Neutrophil (primary cell): ENCODE results near the gene CFAP161.

Experiments used
- H3K27ac ChIP-seq: fragments of 200-600 bp; sonication (generic); 2 replicates; pipeline ENCODE4 v1.5.1; 2016; ENCODE audit warnings: mild to moderate bottlenecking, moderate library complexity
- H3K27me3 ChIP-seq: fragments of 200-600 bp; sonication (generic); 2 replicates; pipeline ENCODE4 v1.6.0; 2016; ENCODE audit warnings: mild to moderate bottlenecking
- H3K36me3 ChIP-seq: fragments of 200-600 bp; sonication (generic); 2 replicates; pipeline ENCODE4 v1.5.1; 2017
- H3K4me1 ChIP-seq, 2 experiments: fragments of 200-600 bp in 1 of 2; sonication (generic) in 1 of 2; 1 replicate in 1 of 2; 2 replicates in 1 of 2; pipeline versions ENCODE4 v1.5.1 to v1.6.1; 2013 to 2016; ENCODE audit warnings: low read depth in 1 of 2, low read length in 1 of 2, mild to moderate bottlenecking in 1 of 2, moderate library complexity in 1 of 2; ENCODE audit not compliant: control insufficient read depth in 1 of 2, insufficient read depth in 1 of 2
- H3K4me3 ChIP-seq, 2 experiments: fragments of 200-600 bp in 1 of 2; sonication (generic) in 1 of 2; 1 replicate in 1 of 2; 2 replicates in 1 of 2; pipeline ENCODE4 v1.5.1; 2013 to 2016; ENCODE audit warnings: low read depth in 1 of 2, low read length in 1 of 2, mild to moderate bottlenecking in 1 of 2, moderate library complexity in 1 of 2
- H3K9me3 ChIP-seq: fragments of 200-600 bp; sonication (generic); 2 replicates; pipeline ENCODE4 v1.5.1; 2016
- TF ChIP-seq, protein P1 (sequence below): fragments of 200-600 bp; sonication (generic); IDR thresholded peaks from 2 replicates; pipeline ENCODE4 v1.5.1; 2016; ENCODE audit warnings: antibody characterized with exemption

The CFAP161 gene

DNA sequence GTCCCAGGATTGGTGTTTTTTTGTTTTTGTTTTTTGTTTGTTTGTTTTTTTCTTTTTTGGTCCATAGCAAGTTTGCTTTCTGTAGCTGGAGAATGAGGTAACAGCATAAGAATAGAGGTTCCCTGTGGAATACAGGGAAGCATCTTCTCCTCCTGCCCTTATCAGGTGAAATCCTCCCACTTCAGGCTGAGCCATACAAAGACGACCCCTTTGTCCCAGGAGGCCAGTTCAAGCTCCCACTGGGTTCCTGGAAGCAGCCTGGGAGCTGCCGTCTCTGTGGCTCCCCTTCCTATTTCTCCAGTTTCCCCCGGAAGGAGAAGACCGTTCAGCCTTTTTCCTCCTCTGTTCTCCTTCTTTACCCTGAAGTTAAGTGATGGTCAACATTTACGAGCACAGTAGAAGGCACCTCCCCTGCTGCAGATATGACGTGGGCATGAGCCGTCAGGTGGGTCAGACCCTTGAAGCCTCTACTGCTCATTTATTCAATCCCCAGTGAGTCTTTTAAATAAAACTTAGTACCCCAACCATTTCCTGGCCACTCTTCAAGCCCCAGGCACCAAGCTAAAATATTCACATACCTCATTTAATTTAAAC lies 63.7 kb downstream of the CFAP161 start:
- H3K27ac ChIP-seq = no peak overlapping the region
- no peaks in the 10 kb centered on the region for H3K9me3 ChIP-seq
- TF ChIP-seq, protein P1, sequence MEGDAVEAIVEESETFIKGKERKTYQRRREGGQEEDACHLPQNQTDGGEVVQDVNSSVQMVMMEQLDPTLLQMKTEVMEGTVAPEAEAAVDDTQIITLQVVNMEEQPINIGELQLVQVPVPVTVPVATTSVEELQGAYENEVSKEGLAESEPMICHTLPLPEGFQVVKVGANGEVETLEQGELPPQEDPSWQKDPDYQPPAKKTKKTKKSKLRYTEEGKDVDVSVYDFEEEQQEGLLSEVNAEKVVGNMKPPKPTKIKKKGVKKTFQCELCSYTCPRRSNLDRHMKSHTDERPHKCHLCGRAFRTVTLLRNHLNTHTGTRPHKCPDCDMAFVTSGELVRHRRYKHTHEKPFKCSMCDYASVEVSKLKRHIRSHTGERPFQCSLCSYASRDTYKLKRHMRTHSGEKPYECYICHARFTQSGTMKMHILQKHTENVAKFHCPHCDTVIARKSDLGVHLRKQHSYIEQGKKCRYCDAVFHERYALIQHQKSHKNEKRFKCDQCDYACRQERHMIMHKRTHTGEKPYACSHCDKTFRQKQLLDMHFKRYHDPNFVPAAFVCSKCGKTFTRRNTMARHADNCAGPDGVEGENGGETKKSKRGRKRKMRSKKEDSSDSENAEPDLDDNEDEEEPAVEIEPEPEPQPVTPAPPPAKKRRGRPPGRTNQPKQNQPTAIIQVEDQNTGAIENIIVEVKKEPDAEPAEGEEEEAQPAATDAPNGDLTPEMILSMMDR = no peak
- H3K4me1 ChIP-seq = no peaks in the 10 kb centered on the region
- no peaks in the 10 kb centered on the region for H3K36me3 ChIP-seq
- H3K4me3 ChIP-seq = no peak overlapping the region
- H3K27me3 ChIP-seq = no peaks in the 10 kb centered on the region
